NCI-H146 treated with DMSO at 0.1 percent for 48 hours (cell line): Measurements from ENCODE around the gene HDAC9.

Experiments
- DNase-seq: peaks from one replicate; lab custom pipeline; 2025; ENCODE audit not compliant: unreplicated experiment; lab: John Stamatoyannopoulos, UW

The HDAC9 gene

DNA sequence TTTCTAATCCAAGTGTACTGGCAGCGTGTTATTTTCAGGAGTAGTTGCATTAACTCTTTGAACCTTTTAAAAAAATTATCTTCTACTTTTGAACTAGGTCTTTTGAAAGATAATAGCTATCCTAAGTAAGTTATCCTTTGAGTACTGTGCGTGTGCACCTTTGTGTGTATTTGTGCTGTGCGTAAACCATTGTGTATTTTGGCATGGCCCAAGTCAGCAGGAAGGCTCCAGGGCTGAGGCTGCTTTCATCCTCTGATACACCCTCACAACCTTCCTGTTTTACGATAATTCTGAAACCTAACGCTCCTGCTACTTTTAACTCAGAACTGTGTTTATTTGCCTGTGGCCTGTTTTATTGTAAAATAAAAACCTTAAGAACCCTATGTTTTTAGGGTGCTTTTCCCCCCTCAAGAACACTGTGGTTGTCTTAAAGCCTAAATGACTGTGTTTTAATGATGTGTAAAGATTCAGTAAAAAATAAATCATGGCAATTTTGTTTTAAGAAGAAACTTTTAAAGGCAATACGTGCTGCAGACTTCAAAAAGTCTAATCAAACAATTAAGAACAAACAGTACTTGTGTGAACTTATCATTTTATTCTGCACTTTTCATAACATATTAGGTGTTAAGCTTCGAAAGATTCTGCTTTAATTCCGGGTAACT lies 57.5 kb downstream of the HDAC9 start:
- peak; percentile 41 for DNase-seq

DNA sequence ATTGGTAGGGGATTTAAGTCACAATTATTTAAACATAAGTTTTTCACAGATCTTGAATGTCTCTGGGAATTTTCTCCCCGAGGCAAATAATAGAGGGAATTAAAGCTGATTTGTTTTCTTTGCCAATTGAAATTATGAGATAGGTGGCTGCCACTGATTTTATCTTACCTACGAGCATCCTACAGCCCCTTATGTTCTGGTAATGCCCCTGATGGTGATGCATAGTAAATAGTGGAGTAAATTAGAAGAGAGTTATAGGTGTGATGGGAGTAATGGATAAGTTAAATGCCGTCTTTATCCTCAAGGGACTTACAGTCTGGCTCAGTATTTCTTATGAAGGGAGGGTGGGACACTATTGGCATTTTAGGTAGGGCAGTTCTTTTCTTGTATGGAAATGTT lies 58.1 kb downstream of the HDAC9 start:
- DNase-seq = no peak

DNA sequence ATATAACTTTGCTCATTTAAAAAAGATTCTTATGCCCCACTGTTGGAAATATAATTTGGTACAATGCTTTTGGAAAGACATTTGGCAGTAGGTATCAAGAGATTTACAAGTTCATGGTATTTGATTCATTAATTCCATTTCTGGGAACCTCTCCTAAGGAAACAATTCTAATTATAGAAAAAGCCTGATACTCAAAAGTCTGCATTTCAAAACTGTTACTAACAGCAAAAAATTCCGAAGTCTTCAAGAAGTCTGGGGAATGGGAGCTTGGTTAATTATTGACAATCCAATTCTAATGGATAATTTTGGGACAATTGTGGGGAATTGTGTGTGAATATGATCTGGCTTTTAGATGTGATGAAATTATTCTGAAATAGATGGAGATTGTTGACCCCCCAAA lies 59.6 kb downstream of the HDAC9 start:
- DNase-seq = no peak

DNA sequence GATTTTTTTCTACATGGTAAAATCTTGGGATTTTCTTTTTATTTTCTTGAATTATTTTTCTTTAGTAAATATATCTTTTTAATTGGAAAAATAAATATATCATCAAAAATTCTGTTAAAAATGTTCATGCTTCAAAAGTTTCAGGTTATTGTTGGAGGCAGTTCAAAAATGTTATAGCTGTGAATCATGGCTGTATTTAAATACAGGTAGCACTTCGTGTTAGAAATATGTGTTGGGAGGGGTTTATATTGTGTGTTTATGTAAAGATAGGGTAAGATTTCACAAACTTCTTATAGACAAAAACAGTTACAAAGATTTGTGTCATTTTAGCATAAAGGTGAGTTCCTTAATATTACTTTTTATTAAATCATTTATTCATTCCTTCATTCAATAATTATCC lies 60.4 kb downstream of the HDAC9 start:
- DNase-seq = no peak

DNA sequence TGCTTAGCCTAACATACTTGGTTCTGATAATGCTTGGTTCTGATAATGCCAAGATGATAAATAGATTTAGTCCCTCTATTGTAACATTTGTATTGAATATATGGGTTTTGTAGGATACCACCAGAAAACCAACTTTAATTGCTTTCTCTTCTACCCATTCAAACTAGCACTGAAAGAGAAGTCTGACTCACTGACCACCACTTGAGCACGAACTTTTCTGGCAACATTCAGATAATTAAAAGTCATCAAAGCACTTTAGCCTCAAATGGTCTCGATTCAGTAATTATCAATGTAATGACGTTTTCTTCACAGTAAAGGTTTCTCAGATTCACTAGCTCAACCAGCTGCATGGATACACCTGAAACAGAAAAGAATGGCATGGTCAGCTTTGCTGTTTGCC lies 63.0 kb downstream of the HDAC9 start:
- DNase-seq = no peak

DNA sequence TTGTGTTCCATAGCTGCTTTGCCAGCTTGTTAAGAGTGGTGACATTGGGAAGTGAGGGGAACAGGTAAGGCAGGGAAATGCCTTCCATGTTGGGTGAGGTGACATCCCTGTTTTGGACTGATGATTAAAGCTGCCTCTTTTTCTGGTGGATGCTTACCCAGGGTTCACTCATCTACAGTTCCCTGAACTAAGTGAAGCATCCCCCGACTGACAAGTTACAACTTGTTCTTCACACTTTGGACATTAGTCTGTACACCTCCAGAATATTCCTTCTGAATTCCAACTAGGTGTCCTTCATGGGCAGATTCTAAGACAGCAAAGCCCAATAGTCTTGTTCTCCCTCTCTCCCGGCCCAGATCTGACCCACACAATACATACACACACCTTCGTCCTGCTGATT lies 63.4 kb downstream of the HDAC9 start:
- DNase-seq = no peak

DNA sequence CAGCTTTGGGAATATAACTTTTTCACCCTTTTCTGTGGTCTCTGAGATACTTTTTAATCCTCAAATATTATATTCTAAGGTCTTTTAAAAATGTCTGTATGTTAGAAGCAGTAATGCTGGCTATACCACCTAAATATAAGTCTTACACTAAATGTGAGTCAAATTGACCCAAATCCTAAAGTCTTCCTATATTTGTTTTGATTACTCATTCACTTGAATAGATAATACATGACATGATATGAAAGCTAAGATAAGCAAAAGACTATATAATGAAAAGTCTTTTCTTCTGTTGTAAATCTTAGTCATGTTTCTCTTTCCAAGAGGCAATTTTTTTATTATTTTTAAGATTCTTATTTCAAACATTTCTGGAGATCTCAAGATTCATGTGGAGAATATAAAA lies 64.2 kb downstream of the HDAC9 start:
- DNase-seq = no peak

DNA sequence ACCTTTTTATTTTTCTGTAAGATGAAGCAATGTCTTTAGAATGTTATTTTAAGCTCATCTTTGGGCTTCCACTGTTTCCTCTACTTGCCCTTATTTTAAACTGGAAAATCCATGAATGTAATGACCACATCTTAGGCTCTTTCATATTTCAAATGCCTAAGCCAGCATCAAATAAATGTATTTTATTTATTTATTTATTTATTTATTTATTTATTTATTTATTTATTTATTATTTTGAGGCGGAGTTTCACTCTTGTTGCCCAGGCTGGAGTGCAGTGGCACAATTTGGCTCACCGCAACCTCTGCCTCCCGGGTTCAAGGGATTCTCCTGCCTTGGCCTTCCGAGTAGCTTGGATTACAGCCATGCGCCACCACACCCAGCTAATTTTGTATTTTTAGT lies 69.2 kb downstream of the HDAC9 start:
- no peak for DNase-seq

DNA sequence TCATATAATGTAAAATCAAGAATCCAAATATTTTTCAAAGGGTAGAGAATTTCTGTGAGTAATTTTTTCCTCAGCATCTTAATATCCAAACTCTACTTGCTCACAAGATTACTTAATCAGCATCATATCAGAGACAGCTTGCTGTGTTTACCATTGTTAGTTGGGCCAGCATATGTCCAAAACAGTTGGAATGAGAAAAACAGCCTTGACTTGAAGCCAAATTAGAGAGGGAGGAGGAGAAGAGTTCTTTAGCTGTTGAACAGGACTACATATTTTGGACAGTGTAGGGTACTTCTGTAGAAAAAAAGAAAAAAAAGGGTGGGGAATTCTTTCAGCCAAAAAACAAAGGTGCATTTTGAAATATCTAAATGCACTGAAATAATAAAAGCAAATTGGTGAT lies 69.8 kb downstream of the HDAC9 start:
- DNase-seq = no peak

DNA sequence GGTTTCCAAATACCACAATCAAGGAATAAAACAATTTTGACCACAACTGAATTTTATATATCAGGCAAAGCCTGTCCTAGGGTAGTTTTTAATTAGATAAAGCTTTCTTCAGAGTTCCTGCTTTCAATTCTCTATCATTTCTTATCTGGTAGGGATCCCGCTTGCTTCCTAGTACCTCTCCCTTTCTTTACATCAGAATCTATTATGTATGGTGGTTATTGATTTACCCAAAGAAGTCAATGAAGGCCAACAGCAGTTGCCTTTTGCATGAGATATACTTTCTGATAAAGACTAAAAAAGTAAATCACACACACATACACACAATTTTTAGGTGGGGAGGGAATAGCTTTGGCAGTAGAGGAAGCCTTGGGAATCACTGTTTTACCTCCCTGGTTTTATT lies 70.7 kb downstream of the HDAC9 start:
- DNase-seq = no peak

DNA sequence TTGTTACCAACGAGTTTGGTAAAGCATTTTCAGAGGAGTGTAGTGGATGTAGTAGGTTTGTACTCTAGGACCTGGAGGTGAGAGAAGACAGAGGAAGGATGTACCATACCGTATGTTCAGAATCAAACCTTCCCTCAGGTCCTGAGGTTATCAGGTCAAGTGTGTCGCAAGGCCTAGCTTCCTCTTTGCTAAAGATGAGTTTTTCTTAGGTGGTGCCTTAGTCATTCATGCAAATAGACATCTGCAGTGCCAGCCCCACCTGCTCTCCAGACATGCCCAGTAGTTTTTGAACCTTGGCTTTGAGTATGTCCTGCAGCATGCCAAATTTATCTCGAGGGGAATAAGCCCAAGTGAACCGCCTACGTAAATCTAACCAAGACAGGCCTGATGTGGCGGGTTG lies 71.3 kb downstream of the HDAC9 start:
- no peak for DNase-seq

DNA sequence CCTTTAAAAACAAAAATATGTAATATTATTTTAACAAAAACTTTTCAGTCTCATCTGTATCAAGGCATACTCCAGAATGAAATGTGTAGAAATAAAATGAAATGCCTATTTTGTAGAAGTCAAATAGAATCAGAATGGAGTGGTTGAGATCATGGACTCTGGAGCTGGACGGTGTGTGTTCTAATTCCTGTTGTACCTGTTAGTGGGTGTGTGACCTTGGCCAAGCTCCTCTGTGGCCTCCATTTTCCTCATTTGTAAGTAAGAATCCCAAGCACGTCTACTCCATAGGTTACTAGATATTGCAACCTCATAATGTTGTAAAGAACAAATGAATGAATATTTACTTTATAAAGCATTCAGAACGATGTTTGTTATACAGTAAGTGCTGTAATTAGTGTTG lies 74.9 kb downstream of the HDAC9 start:
- DNase-seq = no peak

DNA sequence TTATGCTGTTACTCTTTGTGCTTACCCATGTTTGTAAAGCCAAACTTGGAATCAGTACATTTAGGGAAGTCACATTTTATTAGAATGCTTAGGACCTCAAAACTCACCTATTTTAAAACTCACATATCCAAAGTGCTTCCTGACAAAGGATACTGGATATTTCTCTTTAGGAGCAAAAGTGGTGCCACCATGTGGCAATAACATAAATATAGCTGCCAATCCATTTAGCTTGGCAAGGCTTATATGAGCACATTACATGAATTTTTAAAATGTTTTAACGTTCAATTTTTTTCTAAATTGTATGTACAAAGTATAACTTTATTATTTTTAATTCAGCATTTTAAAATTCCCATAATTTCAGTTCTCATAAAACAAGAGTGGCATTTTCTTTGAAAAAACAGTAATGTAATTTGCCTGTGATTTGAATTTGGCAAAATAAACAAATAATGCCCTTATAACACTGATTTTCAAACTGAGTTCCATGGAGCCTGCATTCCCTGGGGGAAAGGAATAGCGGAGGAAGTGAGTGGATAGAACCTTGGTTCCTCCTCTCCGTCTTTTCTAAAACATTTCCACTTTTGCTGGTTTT lies 75.4 kb downstream of the HDAC9 start:
- DNase-seq = no peak

DNA sequence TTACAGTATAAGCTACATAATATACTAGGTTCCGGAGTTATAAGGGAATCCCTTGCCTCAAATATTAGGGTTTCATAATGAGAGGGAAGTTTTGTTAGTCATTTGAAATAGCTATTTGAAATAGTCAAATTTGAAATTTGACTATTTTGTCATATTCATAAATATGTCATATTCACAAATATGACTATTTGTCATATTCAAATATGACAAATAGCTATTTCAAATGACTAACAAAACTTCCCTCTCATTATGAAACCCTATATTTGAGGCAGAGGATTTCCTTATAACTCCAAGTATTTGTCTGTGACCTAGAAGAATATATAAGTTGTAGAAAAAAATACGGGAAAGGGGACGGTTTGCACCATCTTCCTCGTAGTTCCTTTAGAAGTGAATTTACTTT lies 76.6 kb downstream of the HDAC9 start:
- no peak for DNase-seq

DNA sequence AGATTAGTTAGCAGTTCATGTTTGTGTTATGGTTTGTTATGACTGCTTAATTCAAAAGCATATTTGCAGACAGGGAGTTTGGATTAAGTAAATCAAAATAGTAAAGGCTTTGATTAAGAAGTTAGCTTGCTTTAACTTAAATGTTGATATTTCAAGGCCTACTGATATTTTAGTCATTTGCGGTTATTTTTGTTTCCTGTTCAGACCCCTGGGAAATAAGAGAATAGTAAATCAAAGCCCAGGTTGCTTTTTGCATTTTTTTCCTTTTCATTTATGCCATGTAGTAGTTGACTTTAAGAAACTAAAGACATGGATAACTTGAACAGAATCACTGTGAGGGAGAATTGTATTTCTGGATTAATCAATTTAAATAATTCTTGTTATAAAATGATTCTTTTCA lies 77.3 kb downstream of the HDAC9 start:
- no peak for DNase-seq

DNA sequence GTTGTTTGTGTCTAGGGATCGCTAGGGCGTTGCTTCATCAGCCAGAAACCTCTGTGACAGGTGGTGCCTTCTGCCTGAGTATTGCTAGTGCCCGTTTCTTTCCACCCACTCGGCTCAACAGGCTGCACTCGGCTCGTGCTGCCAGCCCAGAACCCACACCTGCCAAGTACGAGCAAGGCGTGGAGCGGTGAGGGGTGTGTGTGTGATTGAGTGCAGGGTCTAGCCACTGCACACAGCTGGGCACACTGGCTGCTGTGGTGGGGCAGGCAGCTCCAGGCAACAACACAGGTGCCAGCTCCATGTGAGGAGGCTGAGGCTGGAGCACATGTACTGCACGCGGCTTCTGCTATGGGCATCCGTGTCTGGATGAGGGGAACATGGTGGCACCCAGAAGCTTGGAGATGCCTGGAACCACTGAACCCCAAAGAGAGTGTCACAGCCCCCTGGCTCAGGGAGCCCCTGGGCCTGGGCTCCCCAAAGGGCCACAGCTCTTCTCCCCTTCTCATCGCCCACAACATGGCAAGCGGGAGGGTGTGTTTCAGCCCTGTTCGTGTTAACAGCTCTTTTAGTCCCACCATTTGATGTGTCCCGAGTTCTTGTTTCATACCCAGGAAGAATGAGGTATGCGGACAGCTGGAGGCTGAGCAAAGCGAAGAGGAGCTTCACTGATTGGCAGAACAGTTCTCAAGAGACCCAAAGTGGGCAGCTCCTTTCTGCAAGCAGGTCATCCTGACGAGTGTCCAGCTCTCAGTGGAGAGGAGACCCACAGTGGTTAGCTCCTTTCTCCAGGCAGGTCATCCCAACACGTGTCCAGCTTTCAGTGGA lies 78.1 kb downstream of the HDAC9 start:
- DNase-seq = no peak

DNA sequence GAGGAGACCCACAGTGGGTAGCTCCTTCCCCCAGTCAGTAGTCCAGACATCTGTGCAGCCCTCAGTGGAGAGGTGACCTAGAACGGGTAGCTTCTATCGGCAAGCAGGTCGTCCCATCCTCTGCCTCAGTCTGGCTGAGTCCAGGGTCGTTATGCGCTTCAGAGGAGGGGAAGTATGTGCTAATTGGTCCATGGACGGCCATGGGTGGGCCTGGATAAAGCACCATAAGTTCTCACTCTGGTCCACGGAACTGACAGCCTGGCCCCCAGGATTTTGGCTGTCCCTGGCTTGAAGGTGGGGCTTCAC lies 78.6 kb downstream of the HDAC9 start:
- no peak for DNase-seq

DNA sequence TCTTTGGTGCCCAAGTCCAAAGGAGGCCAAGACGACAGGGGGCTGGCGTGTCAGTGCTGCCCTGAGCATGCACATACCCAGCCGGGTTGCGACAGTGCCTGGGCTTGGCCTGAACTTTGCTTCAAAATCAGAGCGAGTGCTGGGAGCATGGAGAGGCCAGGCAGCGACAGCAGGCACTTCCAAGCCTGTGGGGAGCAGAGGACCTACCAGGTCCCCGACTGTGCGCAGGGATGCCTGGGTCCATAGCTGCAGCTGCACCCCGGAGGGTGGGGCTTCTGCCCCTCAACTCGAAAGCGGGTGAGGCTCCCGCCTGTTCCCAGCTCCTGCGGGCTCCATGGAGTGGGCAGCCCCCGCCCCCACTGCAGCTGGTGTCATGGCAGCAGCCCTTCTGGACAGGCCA lies 79.1 kb downstream of the HDAC9 start:
- no peak for DNase-seq

DNA sequence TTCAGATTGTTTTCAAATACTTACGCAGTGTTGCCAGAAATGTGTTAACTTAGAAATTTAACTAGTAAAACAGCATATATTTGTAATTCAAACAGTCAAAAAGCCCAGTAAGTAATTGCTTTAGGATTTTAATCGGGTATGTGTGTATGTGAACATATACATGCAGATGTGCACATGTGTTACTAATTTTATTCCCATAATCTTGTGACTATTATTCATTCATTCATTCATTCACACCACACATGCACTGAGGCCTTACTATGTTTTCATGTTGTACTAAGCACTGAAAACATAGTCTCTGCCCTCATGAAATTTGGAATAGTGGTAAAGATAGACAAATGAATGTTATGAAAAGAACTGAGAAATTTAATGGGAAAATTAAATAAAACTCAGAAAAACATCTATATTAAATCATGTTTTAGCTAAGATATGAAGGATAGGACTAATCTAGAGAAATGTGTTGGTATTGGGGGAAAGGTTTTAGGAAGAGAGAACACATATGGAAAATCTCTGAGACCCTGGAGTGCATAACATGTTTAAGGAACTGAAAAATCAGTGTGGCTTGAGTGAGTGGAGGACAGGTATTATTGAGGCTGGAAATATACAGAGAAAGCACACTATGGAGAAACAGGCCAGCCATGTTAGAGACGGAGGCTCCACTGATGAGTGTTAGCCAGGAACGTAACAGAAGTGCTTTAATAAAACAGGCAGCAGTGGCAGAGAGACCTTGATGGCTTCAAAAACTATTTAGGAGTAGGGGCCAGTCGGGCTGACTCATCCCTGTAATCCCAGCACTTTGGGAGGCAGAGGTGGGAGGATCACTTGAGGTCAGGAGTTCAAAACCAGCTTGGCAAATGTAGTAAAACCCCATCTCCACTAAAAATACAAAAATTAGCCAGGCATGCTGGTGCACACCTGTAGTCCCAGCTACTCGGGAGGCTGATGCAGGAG lies 80.3 kb downstream of the HDAC9 start:
- DNase-seq = no peak

DNA sequence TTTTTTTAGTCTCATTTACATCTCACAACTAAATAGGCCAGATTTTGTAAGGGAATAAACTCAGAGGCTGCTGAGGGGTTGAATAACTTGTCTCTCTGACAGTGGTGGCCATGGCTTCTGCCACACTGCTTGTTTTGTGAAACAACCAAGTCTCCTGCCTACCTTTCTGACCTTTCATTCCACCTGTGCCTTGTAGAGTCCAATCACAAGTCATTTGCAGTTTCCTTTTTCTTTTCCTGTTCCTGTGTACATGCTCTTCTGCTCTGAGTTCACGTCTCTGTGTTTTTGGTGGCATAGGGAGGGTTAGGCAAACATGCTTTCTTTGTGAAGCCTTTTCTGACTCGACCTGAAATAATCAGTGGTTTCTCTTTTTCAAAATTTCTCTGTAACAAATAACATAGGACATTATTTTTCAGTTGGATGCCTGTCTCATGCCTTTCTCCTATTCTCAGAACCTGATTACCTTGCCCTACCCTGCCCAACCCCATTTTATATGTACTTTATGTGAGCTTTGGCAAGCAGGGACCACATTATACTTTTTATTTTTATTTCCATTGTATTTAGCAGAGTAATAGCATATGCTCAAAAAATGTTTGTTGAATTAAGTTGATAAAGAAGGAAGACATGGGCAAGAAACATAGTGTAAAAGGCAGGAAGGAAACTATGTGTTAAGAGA lies 81.7 kb downstream of the HDAC9 start:
- DNase-seq = no peak

DNA sequence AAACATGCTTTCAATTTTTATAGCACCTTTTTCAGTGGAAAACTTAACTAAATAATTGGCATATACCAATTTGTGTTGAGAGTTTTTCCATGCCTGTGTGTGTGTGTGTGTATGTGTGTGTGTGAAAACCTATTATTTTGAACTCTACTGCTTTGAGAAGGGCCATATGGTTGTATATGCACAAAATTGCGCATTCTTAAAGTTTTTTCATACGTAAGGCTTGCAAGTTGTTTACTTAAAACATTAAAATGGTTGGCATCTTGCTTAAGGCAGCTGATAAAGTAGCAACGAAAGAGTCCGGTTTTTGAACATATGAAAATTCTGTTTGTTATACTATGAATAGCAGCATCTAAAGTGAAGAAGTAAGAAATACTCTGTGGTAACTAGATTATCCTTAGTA lies 84.1 kb downstream of the HDAC9 start:
- DNase-seq = no peak
